GM08714 (cell line): ENCODE data around the gene BIRC5.
A peak's percentile ranks its signal among the peaks of the same experiment; 100 is the strongest.
"Not testable (repeated sequence)": the region's sequence is repeated elsewhere in the genome, so short reads cannot be mapped to it uniquely, and the experiment has no call there.

ENCODE experiments used
- H3K4me3 ChIP-seq: fragments of 200-500 bp; sonication (Bioruptor generic); 2 replicates; pipeline ENCODE4 v1.5.1; 2014; ENCODE audit warnings: mild to moderate bottlenecking, low read length, inconsistent platforms
- ZNF274 ChIP-seq: IDR thresholded peaks from 2 replicates; pipeline ENCODE4 v1.6.1; 2012; ENCODE audit warnings: mild to moderate bottlenecking, low read depth, low read length

Gene BIRC5

GRCh38 chr17:78249818-78250806, 36.1 kb downstream of the BIRC5 start:
- TF ChIP-seq ZNF274: no peak

GRCh38 chr17:78250891-78251772, 37.1 kb downstream of the BIRC5 start:
- no peak for TF ChIP-seq ZNF274
- no peak overlapping the region for H3K4me3 ChIP-seq

More at GRCh38 chr17:78249818-78250806, 36.1 kb downstream of the BIRC5 start:
- H3K4me3 ChIP-seq: no peak overlapping the region

DNA sequence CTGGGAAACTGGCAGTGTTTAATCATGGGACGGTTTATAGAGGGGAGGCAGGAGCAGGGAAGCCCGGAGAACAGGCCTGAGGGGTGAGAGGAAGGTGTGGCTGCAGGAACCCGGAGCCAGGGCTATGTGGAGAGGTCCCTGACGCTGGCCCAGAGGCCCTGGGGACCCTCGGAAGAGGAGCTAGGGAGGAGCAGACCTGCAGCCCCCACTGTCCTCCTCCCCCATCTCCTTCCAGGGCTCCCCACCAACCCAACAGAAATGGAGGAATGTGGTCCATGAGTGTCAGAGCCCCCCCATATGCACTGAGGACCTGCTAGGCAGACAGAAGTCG, 37.7 kb downstream of the BIRC5 start:
- TF ChIP-seq ZNF274: no peak
- no peak overlapping the region for H3K4me3 ChIP-seq

- no peak overlapping the region for H3K4me3 ChIP-seq
Measured at GRCh38 chr17:78252111-78252634, 38.1 kb downstream of the BIRC5 start.

GRCh38 chr17:78252701-78253635, 38.9 kb downstream of the BIRC5 start:
- TF ChIP-seq ZNF274: no peak
- H3K4me3 ChIP-seq: no peak overlapping the region

More at GRCh38 chr17:78252111-78252634, 38.1 kb downstream of the BIRC5 start:
- TF ChIP-seq ZNF274: no peak

- not testable (repeated sequence) for H3K4me3 ChIP-seq
Measured at GRCh38 chr17:78253636-78253945, 39.5 kb downstream of the BIRC5 start.

- TF ChIP-seq ZNF274: no peak
- H3K4me3 ChIP-seq: peak overlapping the region; percentile 76
Measured at GRCh38 chr17:78253946-78254672, 40.1 kb downstream of the BIRC5 start.

- no peak overlapping the region for H3K4me3 ChIP-seq
- no peak for TF ChIP-seq ZNF274
Measured at GRCh38 chr17:78255029-78255656, 41.1 kb downstream of the BIRC5 start.

DNA sequence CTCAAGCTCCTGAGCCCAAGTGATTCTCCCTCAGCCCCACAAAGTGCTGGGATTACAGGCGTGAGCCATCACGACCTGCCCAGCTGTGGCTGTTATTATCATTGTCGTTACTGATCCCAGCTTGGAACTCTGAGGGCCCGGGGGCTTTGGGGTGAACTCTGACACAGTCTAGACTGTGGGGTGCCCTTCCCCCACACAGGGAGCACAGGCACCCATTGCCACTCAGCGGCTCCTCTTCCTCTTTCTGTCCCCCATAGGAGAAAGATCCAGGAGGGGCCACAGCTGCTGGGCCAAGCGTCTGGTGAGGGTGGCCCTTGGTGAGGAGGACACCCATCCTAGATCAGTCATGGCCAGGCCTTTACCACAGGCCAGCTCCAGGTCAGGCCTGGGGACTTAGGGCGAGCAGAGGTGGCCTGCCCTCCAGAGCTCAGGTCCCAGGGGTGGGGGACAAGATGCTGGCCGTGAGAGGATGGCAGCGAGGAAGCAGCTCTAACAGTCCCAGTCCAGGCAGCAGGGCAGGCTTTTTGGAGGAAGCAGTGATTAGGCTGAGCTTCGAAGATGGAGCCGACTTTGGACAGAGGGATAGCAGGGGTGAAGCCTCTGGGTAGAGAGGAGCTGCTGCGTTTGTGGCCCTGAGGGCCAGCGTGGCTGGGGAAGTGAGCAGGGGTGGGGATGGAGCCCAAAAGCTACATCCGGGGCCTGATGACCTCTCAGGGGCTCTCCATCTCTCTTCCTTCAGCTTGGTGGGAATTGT, 42.1 kb downstream of the BIRC5 start:
- TF ChIP-seq ZNF274: no peak
- no peak overlapping the region for H3K4me3 ChIP-seq

DNA sequence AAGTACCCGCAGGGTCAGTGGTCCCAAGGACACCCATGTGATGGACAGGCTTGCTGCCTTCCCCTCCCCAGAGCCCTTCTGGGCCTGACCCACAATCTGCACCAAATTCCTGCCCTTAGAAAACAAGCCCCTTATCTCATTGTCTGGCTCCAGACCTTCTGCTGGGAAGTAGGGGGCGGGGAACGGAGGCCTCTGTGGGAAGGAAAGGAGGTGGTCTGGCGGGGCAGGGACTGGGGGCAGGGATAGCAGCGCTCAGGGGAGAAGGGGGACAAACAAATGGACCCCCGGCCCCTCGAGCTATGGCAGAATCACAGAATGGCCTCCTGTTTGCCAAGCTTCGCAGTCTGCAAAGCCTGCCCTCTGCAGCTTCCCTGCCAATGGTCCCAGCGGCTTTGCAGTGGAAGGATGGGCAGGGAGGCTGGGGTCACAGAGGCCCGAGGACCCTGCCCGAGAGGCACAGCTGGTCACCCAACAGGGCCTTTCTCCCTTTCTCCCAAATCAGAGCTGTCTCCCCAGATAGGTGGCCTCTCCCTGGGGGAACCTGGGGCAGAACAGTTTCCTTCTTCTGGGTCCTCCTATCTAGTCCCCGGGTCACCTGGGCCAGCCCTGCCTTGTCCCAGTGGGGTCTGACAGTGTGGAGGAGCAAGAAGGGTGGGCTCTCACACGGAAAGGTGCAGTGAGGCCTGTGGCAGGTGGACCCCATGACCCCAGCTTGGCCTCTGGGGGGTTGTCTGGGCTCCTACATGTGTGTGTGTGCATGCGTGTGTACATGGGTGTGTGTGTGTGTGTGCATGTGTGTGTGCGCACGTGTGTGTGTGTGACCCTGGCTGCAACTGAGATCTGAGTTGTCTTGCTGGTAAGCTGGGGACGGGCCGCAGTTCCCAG, 42.9 kb downstream of the BIRC5 start:
- TF ChIP-seq ZNF274: no peak
- no peak overlapping the region for H3K4me3 ChIP-seq

- TF ChIP-seq ZNF274: no peak
- no peak overlapping the region for H3K4me3 ChIP-seq
Measured at GRCh38 chr17:78257810-78258322, 43.8 kb downstream of the BIRC5 start.
